ENCODE measurements around the gene CCL4. TPM values are rescaled to one million over a fixed set of nuclear protein-coding genes. Genes with fewer than 3 reads are reported as not detected.

The CCL4 gene
- polyA plus RNA-seq, 1 donor (not counting 4 experiments of a cell fraction or from before 2014, with no cell fraction given), result not detected

- dilution Hi-C loops (cut with MboI; ENCODE audit: extremely low pct_ligation_motif_present, low sequenced_read_pairs), result no loop called here
- Histone ChIP-seq H3K79me2 (ENCODE audit: control insufficient read depth, insufficient read depth, low read length) (no peaks in the 10 kb centered on the region), H3K4me3 (ENCODE audit: control insufficient read depth in 2 of 3, extremely low read depth in 1 of 3, insufficient read depth in 2 of 3, low read depth in 1 of 3, low read length in 3 of 3) (no peak within 1 kb of the TSS), H3K9ac (ENCODE audit: control insufficient read depth, extremely low read depth, insufficient read depth, low read length) (no peak within 1 kb of the TSS), H4K20me1 (ENCODE audit: control insufficient read depth, extremely low read depth, insufficient read depth, low read length) (no peaks in the 10 kb centered on the region), H3K27me3 (ENCODE audit: control insufficient read depth, extremely low read depth, insufficient read depth, low read length) (no peaks in the 10 kb centered on the region), H2AFZ (ENCODE audit: control insufficient read depth, low read length) (no peak within 1 kb of the TSS), H3K36me3 (ENCODE audit: control insufficient read depth in 2 of 2, extremely low read depth in 1 of 2, insufficient read depth in 2 of 2, low read length in 2 of 2) (no peaks in the 10 kb centered on the region), H3K9me3 (ENCODE audit: control insufficient read depth, low read depth, low read length) (no peaks in the 10 kb centered on the region), H3K4me2 (ENCODE audit: control insufficient read depth, extremely low read depth, insufficient read depth, low read depth, low read length) (no peak within 1 kb of the TSS), H3K9me1 (ENCODE audit: control insufficient read depth, extremely low read depth, insufficient read depth, low read length) (no peaks in the 10 kb centered on the region), H3K27ac (ENCODE audit: control insufficient read depth, insufficient read depth, low read length) (no peak within 1 kb of the TSS), H3K4me1 (ENCODE audit: control insufficient read depth, extremely low read depth, insufficient read depth, low read length) (no peaks in the 10 kb centered on the region)
- DNase-seq (ENCODE audit: low read depth, low spot score), result no peak
- TF ChIP-seq CTCF (optimal IDR thresholded peaks at IDR 0.05 in 1 of 3, IDR thresholded peaks at IDR 0.05 in 1 of 3, conservative IDR thresholded peaks at IDR 0.05 in 1 of 3; ENCODE audit: extremely low read depth in 1 of 3, insufficient read depth in 2 of 3, low read length in 3 of 3) (no peak), EZH2 (IDR thresholded peaks at IDR 0.05; ENCODE audit: low read length) (no peak)
- no peak for FAIRE-seq
Measured at GRCh38 chr17:36063786-36064541, 39.7 kb upstream of the CCL4 start, which contains the start of gene CCL18. Gene CCL18, plus strand, starts transcription at chr17:36064272. Its CDS starts 71 bp downstream, at chr17:36064343.

GRCh38 chr17:36066365-36066985, 37.2 kb upstream of the CCL4 start:
- Histone ChIP-seq H3K4me1 (ENCODE audit: control insufficient read depth, extremely low read depth, insufficient read depth, low read length) (no peaks in the 10 kb centered on the region), H3K9me1 (ENCODE audit: control insufficient read depth, extremely low read depth, insufficient read depth, low read length) (no peaks in the 10 kb centered on the region), H3K36me3 (ENCODE audit: control insufficient read depth in 2 of 2, extremely low read depth in 1 of 2, insufficient read depth in 2 of 2, low read length in 2 of 2) (no peaks in the 10 kb centered on the region), H3K27me3 (ENCODE audit: control insufficient read depth, extremely low read depth, insufficient read depth, low read length) (no peaks in the 10 kb centered on the region), H3K4me3 (ENCODE audit: control insufficient read depth in 2 of 3, extremely low read depth in 1 of 3, insufficient read depth in 2 of 3, low read depth in 1 of 3, low read length in 3 of 3) (no peak overlapping the region), H3K79me2 (ENCODE audit: control insufficient read depth, insufficient read depth, low read length) (no peaks in the 10 kb centered on the region), H3K27ac (ENCODE audit: control insufficient read depth, insufficient read depth, low read length) (no peak overlapping the region), H4K20me1 (ENCODE audit: control insufficient read depth, extremely low read depth, insufficient read depth, low read length) (no peaks in the 10 kb centered on the region), H3K4me2 (ENCODE audit: control insufficient read depth, extremely low read depth, insufficient read depth, low read depth, low read length) (no peak overlapping the region), H3K9me3 (ENCODE audit: control insufficient read depth, low read depth, low read length) (no peaks in the 10 kb centered on the region), H2AFZ (ENCODE audit: control insufficient read depth, low read length) (no peak overlapping the region), H3K9ac (ENCODE audit: control insufficient read depth, extremely low read depth, insufficient read depth, low read length) (no peak overlapping the region)
- TF ChIP-seq EZH2 (IDR thresholded peaks at IDR 0.05; ENCODE audit: low read length) (no peak), CTCF (optimal IDR thresholded peaks at IDR 0.05 in 1 of 3, IDR thresholded peaks at IDR 0.05 in 1 of 3, conservative IDR thresholded peaks at IDR 0.05 in 1 of 3; ENCODE audit: extremely low read depth in 1 of 3, insufficient read depth in 2 of 3, low read length in 3 of 3) (no peak)
- DNase-seq (ENCODE audit: low read depth, low spot score) (no peak), FAIRE-seq (no peak)
- dilution Hi-C loops (cut with MboI; ENCODE audit: extremely low pct_ligation_motif_present, low sequenced_read_pairs), result no loop called here
